ENCODE results near the gene PLD4.
"Not testable (repeated sequence)": the region's sequence is repeated elsewhere in the genome, so short reads cannot be mapped to it uniquely, and the experiment has no call there.

The PLD4 gene

DNA sequence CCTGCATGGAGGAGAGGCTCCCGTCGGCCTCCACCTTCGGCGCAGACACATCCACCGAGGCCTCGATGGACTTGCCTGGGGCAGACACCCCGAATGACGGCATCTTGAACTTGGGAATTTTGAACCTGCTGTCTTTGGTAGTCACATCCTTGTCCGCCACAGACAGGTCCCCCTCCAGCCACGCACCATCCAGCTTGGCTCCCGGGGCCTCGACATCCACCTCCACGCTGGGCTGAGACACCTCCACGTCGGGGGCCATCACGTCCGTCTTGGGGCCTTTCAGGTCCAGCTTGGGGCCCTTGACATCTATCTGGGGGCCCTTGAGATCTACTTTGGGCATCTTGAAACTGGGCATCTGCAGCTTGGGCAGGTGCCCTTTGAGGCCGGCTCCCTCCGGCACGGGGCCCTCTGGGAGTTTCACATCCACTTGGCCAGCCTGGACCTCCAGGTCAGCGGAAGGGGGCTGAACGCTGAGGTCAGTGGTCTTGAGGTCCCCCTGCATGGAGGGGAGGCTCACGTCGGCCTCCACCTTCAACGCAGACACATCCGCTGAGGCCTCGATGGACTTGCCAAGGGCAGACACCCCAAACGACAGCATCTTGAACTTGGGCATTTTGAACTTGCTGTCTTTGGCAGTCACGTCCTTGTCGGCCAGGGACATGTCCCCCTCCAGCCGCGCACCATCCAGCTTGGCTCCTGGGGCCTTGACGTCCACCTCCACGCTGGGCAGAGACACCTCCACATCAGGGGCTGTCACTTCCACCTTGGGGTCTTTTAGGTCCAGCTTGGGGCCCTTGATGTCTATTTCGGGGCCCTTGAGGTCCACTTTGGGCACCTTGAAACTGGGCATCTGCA is 23.4 kb downstream of the PLD4 start:
- H3K9me3 ChIP-seq (ENCODE audit: insufficient read depth, low read depth, low read length); H3K27me3 ChIP-seq (ENCODE audit: insufficient read depth, low read length); H3K4me1 ChIP-seq (ENCODE audit: insufficient read depth, low read length); H3K27ac ChIP-seq (ENCODE audit: low read depth, low read length); H3K36me3 ChIP-seq (ENCODE audit: insufficient read depth, low read length); H3K4me3 ChIP-seq (ENCODE audit: low read length); H3K9ac ChIP-seq (ENCODE audit: low read depth, low read length): not testable (repeated sequence)
- 96% methylated on average over 35 of the region's 35 CpGs for WGBS

DNA sequence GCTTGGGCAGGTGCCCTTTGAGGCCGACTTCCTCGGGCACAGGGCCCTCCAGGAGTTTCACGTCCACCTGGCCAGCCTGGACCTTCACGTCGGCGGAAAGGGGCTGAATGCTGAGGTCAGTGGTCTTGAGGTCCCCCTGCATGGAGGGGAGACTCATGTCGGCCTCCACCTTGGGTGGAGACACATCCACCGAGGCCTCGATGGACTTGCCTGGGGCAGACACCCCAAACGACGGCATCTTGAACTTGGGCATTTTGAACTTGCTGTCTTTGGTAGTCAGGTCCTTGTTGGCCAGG is 24.0 kb downstream of the PLD4 start:
- no peaks in the 10 kb centered on the region for H3K4me1 ChIP-seq (ENCODE audit: insufficient read depth, low read length)
- no peak overlapping the region for H3K9ac ChIP-seq (ENCODE audit: low read depth, low read length)
- no peak overlapping the region for H3K27ac ChIP-seq (ENCODE audit: low read depth, low read length)
- no peak overlapping the region for H3K4me3 ChIP-seq (ENCODE audit: low read length)
- H3K27me3 ChIP-seq (ENCODE audit: insufficient read depth, low read length) = no peaks in the 10 kb centered on the region
- WGBS = 95% methylated on average over 11 of the region's 11 CpGs
- H3K9me3 ChIP-seq (ENCODE audit: insufficient read depth, low read depth, low read length) = no peaks in the 10 kb centered on the region
- no peaks in the 10 kb centered on the region for H3K36me3 ChIP-seq (ENCODE audit: insufficient read depth, low read length)

DNA sequence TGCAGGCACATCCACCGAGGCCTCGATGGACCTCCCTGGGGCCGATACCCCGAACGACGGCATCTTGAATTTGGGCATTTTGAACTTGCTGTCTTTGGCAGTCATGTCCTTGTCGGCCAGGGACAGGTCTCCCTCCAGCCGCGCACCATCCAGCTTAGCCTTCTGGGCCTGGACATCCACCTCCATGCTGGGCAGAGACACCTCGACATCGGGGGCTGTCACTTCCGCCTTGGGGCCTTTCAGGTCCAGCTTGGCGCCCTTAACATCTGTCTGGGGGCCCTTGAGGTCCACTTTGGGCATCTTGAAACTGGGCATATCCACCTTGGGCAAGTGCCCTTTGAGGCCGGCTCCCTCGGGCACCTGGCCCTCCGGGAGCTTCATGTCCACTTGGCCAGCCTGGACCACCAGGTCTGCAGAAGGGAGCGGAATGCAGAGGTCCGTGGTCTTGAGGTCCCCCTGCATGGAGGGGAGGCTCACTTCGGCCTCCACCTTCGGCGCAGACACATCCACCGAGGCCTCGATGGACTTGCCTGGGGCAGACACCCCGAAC is 24.8 kb downstream of the PLD4 start:
- H3K9ac ChIP-seq (ENCODE audit: low read depth, low read length); H3K27me3 ChIP-seq (ENCODE audit: insufficient read depth, low read length); H3K4me1 ChIP-seq (ENCODE audit: insufficient read depth, low read length); H3K9me3 ChIP-seq (ENCODE audit: insufficient read depth, low read depth, low read length); H3K27ac ChIP-seq (ENCODE audit: low read depth, low read length); H3K4me3 ChIP-seq (ENCODE audit: low read length); H3K36me3 ChIP-seq (ENCODE audit: insufficient read depth, low read length): not testable (repeated sequence)
- WGBS = 95% methylated on average over 18 of the region's 24 CpGs

DNA sequence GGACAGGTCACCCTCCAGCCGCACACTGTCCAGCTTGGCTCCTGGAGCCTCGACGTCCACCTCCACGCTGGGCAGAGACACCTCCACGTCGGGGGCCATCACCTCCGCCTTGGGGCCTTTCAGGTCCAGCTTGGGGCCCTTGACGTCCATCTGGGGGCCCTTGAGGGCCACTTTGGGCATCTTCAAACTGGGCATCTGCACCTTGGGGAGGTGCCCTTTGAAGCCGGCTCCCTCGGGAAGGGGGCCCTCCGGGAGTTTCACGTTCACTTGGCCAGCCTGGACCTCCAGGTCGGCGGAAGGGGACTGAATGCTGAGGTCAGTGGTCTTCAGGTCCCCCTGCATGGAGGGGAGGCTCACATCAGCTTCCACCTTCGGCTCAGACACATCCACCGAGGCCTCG is 25.3 kb downstream of the PLD4 start:
- Histone ChIP-seq H3K9ac (ENCODE audit: low read depth, low read length) (no peak overlapping the region), H3K9me3 (ENCODE audit: insufficient read depth, low read depth, low read length) (no peaks in the 10 kb centered on the region), H3K36me3 (ENCODE audit: insufficient read depth, low read length) (no peaks in the 10 kb centered on the region), H3K27ac (ENCODE audit: low read depth, low read length) (no peak overlapping the region), H3K4me3 (ENCODE audit: low read length) (no peak overlapping the region), H3K4me1 (ENCODE audit: insufficient read depth, low read length) (no peaks in the 10 kb centered on the region), H3K27me3 (ENCODE audit: insufficient read depth, low read length) (no peaks in the 10 kb centered on the region)
- WGBS = 95% methylated on average over 17 of the region's 17 CpGs

DNA sequence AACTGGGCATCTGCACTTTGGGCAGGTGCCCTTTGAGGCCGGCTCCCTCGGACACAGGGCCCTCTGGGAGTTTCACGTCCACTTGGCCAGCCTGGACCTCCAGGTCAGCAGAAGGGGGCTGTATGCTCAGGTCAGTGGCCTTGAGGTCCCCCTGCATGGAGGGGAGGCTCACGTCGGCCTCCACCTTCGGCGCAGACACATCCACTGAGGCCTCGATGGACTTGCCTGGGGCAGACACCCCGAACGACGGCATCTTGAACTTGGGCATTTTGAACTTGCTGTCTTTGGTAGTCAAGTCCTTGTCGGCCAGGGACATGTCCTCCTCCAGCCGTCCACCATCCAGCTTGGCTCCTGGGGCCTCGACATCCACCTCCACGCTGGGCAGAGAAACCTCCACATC is 26.0 kb downstream of the PLD4 start:
- H3K36me3 ChIP-seq (ENCODE audit: insufficient read depth, low read length); H3K9me3 ChIP-seq (ENCODE audit: insufficient read depth, low read depth, low read length); H3K27me3 ChIP-seq (ENCODE audit: insufficient read depth, low read length); H3K9ac ChIP-seq (ENCODE audit: low read depth, low read length); H3K27ac ChIP-seq (ENCODE audit: low read depth, low read length); H3K4me3 ChIP-seq (ENCODE audit: low read length); H3K4me1 ChIP-seq (ENCODE audit: insufficient read depth, low read length): not testable (repeated sequence)
- WGBS = 94% methylated on average over 15 of the region's 15 CpGs

DNA sequence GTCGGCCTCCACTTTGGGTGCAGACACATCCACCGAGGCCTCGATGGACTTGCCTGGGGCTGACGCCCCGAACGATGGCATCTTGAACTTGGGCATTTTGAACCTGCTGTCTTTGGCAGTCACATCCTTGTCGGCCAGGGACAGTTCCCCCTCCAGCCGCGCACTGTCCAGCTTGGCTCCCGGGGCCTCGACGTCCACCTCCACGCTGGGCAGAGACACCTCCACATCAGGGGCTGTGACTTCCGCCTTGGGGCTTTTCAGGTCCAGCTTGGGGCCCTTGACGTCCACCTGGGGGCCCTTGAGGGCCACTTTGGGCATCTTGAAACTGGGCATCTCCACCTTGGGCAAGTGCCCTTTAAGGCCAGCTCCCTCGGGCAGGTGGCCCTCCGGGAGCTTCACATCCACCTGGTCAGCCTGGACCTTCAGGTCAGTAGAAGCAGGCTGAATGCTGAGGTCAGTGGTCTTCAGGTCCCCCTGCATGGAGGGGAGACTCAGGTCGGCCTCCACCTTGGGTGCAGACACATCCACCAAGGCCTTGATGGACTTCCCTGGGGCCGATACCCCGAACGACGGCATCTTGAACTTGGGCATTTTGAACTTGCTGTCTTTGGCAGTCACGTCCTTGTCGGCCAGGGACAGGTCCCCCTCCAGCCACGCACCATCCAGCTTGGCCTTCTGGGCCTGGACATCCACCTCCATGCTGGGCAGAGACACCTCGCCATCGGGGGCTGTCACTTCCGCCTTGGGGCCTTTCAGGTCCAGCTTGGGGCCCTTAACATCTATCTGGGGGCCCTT is 27.4 kb downstream of the PLD4 start:
- not testable (repeated sequence) for H3K27me3 ChIP-seq (ENCODE audit: insufficient read depth, low read length); H3K9me3 ChIP-seq (ENCODE audit: insufficient read depth, low read depth, low read length); H3K4me3 ChIP-seq (ENCODE audit: low read length); H3K36me3 ChIP-seq (ENCODE audit: insufficient read depth, low read length); H3K9ac ChIP-seq (ENCODE audit: low read depth, low read length); H3K27ac ChIP-seq (ENCODE audit: low read depth, low read length); H3K4me1 ChIP-seq (ENCODE audit: insufficient read depth, low read length)
- WGBS = 94% methylated on average over 28 of the region's 28 CpGs

DNA sequence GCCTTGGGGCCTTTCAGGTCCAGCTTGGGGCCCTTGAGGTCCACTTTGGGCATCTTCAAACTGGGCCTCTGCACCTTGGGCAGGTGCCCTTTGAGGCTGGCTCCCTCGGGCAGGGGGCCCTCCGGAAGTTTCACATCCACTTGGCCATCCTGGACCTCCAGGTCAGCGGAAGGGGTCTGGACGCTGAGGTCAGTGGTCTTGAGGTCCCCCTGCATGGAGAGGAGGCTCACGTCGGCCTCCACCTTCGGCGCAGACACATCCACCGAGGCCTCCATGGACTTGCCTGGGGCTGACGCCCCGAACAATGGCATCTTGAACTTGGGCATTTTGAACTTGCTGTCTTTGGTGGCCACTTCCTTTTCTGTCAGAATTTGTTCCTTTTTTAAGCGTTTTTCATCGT is 28.4 kb downstream of the PLD4 start:
- Histone ChIP-seq H3K4me3 (ENCODE audit: low read length) (no peak overlapping the region), H3K36me3 (ENCODE audit: insufficient read depth, low read length) (no peaks in the 10 kb centered on the region), H3K4me1 (ENCODE audit: insufficient read depth, low read length) (no peaks in the 10 kb centered on the region), H3K9ac (ENCODE audit: low read depth, low read length) (no peak overlapping the region), H3K27ac (ENCODE audit: low read depth, low read length) (no peak overlapping the region), H3K9me3 (ENCODE audit: insufficient read depth, low read depth, low read length) (no peaks in the 10 kb centered on the region), H3K27me3 (ENCODE audit: insufficient read depth, low read length) (no peaks in the 10 kb centered on the region; the same call in 1 of the 2 replicates)
- WGBS = 90% methylated on average over 13 of the region's 13 CpGs

DNA sequence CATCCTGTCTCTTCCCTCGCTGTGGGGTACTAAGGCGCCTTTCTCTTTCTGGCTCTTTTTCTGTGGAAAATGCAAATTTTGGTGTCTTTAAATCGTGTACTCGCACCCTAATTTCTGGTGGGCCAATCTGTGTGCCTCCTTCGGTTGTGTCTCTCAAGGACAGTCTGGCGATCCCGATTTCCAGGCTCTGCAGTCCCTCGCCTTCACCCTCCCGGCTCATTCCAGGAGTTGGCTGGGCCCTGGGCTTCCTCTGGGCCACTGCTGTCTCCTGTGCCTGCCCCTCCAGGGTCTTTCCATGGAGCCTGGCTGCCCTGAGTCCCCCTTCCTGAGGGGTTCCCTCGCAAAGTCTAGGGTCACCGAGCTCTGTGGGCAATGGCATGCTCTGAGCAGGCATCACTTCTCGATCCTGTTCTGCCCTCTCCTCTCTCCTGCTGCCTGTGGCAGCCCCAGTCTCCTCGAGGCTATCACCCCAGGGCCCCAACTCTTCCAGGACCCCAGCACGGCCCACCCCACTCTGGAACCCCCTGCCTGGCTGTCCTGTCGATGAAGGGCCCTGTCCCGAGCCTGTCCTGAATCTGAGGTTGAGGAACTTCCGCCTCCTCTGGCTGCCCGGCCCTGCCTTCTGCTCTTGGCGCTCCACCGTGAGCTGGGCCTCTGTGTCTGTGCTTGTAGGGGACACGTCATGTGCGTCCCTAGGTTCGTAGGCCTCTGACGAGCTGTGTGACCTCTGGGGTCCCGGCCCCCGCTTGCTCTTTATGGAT is 29.4 kb downstream of the PLD4 start:
- H3K4me1 ChIP-seq (ENCODE audit: insufficient read depth, low read length) = no peaks in the 10 kb centered on the region
- H3K27ac ChIP-seq (ENCODE audit: low read depth, low read length) = no peak overlapping the region
- no peak overlapping the region for H3K4me3 ChIP-seq (ENCODE audit: low read length)
- H3K9me3 ChIP-seq (ENCODE audit: insufficient read depth, low read depth, low read length) = no peaks in the 10 kb centered on the region
- H3K27me3 ChIP-seq (ENCODE audit: insufficient read depth, low read length) = no peaks in the 10 kb centered on the region; the same call in 1 of the 2 replicates
- no peaks in the 10 kb centered on the region for H3K36me3 ChIP-seq (ENCODE audit: insufficient read depth, low read length)
- H3K9ac ChIP-seq (ENCODE audit: low read depth, low read length) = no peak overlapping the region
- 91% methylated on average over 26 of the region's 26 CpGs for WGBS

DNA sequence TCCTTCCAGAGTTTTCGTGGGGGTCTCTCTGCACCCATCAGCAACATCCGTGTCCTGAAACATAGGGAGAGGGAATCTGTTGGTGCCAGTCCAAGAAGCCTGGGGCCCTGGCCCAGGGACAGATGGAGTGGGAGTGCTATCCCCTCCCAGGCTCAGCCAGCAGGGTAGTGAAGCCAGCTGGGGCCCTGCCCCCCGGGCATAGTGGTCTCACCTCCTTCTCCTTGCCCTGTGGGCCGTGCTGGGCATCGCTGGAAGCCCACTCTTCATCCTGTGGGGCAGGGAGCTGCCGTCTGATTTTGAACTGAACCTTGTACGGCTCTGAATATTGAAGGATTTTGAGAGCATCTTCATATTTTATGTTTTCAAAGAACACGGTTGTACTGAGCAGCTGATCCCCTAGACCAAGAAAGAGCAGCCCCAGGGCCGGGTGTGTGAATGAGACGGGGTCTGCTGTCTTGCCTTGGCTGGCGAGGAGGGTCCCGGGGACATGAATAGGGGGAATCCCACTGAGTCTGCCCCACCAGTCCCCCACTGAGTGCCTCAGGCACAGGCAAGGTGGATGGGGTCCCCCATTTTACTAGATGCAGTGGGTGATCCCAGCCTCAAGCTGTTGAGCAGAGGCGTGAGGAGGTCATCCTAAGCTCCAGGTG is 30.2 kb downstream of the PLD4 start:
- H3K27ac ChIP-seq (ENCODE audit: low read depth, low read length) = no peak overlapping the region
- H3K27me3 ChIP-seq (ENCODE audit: insufficient read depth, low read length) = no peaks in the 10 kb centered on the region; the same call in 1 of the 2 replicates
- no peaks in the 10 kb centered on the region for H3K4me1 ChIP-seq (ENCODE audit: insufficient read depth, low read length)
- H3K36me3 ChIP-seq (ENCODE audit: insufficient read depth, low read length) = no peaks in the 10 kb centered on the region
- no peak overlapping the region for H3K9ac ChIP-seq (ENCODE audit: low read depth, low read length)
- H3K9me3 ChIP-seq (ENCODE audit: insufficient read depth, low read depth, low read length) = no peaks in the 10 kb centered on the region
- H3K4me3 ChIP-seq (ENCODE audit: low read length) = no peak overlapping the region
- WGBS = 93% methylated on average over 13 of the region's 13 CpGs

DNA sequence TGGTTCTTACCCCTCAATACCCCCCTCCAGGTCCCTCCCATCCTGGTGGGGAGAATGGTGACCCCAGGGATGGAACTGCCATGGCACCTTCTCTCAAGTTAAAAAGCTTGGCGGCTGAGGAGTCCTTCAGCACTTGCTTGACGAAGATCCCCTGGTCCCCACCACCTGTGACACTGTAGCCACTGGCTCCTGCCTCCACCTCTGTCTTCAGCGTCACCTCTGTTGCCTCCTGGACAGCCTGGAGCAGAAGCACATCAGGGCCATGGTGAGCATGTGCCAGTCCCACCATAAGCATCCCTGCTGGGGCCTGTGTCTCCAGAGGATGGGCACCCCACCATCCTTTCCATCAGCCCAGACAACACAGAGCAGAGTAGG is 30.7 kb downstream of the PLD4 start:
- Histone ChIP-seq H3K9ac (ENCODE audit: low read depth, low read length) (no peak overlapping the region), H3K27ac (ENCODE audit: low read depth, low read length) (no peak overlapping the region), H3K27me3 (ENCODE audit: insufficient read depth, low read length) (no peaks in the 10 kb centered on the region; the same call in 1 of the 2 replicates), H3K4me3 (ENCODE audit: low read length) (no peak overlapping the region), H3K36me3 (ENCODE audit: insufficient read depth, low read length) (no peaks in the 10 kb centered on the region), H3K9me3 (ENCODE audit: insufficient read depth, low read depth, low read length) (no peaks in the 10 kb centered on the region), H3K4me1 (ENCODE audit: insufficient read depth, low read length) (no peaks in the 10 kb centered on the region)
- 90% methylated on average over 3 of the region's 3 CpGs for WGBS

All from HUES64 (cell line).